Erythroblast (primary cell): ENCODE measurements around the gene PCDH1.

ENCODE experiments used
- GATA1 ChIP-seq: IDR thresholded peaks from 2 replicates; pipeline ENCODE4 v1.6.1; 2011; ENCODE audit warnings: low read depth, mild to moderate bottlenecking, control low read depth, low read length, moderate library complexity
- POLR2A ChIP-seq: IDR thresholded peaks from 2 replicates; pipeline ENCODE4 v1.6.1; 2011; ENCODE audit warnings: mild to moderate bottlenecking, low read length

DNA sequence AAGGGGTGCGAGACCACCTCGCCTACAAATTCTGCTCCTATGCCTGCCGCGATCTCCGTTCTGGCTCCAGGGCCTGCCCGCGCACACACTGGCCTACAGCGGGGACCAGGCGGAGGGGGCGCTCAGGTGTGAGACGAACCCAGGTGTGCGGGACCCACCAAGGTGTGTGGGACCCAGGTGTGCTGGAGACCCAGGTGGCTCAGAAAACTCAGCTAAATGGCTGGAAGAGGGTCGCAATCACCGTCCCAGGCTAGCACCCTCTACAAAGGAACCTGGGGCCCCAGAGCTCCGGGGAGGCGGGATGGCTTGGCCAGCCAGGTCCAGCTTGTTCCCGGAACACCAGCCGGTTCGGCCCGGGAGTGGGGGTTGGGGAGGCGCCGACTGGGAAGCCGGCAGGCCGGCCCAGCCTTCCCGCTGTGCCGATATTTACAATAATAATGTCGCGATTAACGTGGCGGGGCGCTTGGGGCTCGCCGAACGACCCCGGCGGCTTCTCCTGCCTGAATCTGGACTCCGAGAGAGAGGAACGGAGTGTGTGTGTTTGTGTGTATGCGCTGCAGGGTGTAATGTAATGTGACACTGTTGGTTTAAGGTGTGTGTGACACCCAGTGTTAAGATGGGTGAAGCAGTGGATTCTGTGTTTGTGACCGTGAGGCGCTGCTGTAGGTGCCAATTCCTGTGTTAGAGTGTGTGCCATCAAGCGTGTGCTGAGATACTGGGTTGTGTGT is 1.4 kb downstream of the PCDH1 start:
- TF ChIP-seq POLR2A = no peak
- TF ChIP-seq GATA1 = no peak
